B cell (primary cell): ENCODE data around the gene AVPI1.

Experiments used
- EZH2 ChIP-seq: IDR thresholded peaks from 2 replicates; pipeline ENCODE4 v1.6.1; 2012; ENCODE audit warnings: borderline replicate concordance, low read depth, mild to moderate bottlenecking, moderate library complexity, low read length; ENCODE audit not compliant: insufficient read depth, poor library complexity, severe bottlenecking
- TF ChIP-seq, protein P1 (sequence below): fragments of 200-600 bp; IDR thresholded peaks from one replicate; pipeline ENCODE4 v1.8.0; 2022; ENCODE audit warnings: antibody characterized with exemption, mild to moderate bottlenecking

DNA sequence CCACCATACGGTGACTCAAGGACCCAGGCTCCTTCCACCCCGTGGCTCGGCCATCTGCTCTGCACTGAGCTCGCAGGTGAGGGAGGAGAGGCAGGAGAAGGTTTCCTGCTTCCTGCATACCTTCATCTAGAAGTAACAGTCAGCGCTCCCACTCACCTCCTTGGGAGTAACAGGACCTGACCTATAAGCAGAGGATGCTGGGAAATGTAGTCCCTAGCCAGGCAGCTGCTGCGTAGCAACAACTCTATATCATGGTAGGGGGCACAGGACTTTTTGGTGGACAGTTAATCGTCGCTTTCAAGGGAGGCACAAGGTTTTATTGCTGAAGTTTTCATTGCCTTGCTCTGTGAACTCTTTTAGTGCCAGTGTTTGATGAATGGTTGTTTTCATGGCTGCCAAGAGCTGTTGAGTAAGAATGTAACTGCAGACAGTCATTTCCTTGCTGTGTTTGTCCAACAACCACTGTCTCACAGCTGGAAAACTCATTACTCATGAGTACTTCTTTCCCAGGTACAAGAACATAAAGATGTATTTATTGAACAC is 39.7 kb upstream of the AVPI1 start:
- TF ChIP-seq, protein P1, sequence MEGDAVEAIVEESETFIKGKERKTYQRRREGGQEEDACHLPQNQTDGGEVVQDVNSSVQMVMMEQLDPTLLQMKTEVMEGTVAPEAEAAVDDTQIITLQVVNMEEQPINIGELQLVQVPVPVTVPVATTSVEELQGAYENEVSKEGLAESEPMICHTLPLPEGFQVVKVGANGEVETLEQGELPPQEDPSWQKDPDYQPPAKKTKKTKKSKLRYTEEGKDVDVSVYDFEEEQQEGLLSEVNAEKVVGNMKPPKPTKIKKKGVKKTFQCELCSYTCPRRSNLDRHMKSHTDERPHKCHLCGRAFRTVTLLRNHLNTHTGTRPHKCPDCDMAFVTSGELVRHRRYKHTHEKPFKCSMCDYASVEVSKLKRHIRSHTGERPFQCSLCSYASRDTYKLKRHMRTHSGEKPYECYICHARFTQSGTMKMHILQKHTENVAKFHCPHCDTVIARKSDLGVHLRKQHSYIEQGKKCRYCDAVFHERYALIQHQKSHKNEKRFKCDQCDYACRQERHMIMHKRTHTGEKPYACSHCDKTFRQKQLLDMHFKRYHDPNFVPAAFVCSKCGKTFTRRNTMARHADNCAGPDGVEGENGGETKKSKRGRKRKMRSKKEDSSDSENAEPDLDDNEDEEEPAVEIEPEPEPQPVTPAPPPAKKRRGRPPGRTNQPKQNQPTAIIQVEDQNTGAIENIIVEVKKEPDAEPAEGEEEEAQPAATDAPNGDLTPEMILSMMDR = no peak
- no peak for TF ChIP-seq EZH2
